Tibial nerve (tissue), 4 donors: ENCODE results near the gene TENT4A.

Experiments
- CTCF ChIP-seq, 5 experiments: fragments of 200-600 bp in 3 of 5; fragments of 450-650 bp in 2 of 5; sonication (generic) in 3 of 5; IDR thresholded peaks; one replicate each; pipeline ENCODE4 v1.5.1; 2016 to 2019; ENCODE audit warnings: antibody characterized with exemption in 5 of 5, mild to moderate bottlenecking in 3 of 5, moderate library complexity in 2 of 5
- EP300 ChIP-seq, 2 donors: sonication (generic); formaldehyde crosslinking; IDR thresholded peaks; one replicate each; pipeline ENCODE4 v1.6.1; 2017; ENCODE audit warnings: antibody characterized with exemption in 2 of 2, mild to moderate bottlenecking in 1 of 2

DNA sequence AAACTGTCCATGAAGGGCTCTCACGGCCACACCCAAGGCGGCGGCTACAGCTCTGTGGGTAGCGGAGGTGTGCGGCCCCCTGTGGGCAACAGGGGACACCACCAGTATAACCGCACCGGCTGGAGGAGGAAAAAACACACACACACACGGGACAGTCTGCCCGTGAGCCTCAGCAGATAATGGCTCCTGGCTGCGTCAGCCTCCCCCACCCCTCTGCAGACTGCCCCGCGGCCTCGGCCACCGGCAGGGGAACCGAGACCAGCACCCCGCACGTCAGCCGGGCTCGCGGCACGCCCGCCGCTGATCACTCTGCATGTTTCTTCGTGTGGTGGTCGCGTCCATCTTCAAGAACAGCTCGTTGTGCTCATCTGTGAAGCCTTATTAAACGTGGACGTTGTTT, 41.5 kb downstream of the TENT4A start:
- TF ChIP-seq EP300 (IDR thresholded peaks at IDR 0.05): no peak
- no peak for TF ChIP-seq CTCF (IDR thresholded peaks at IDR 0.05)
